NCI-H524 (cell line): ENCODE data around the gene KIZ.

Experiments used
- DNase-seq, 2 experiments: peaks; one replicate each; lab custom pipeline; 2025; lab: John Stamatoyannopoulos, UW

The KIZ gene

GRCh38 chr20:21266191-21266536 is 140.3 kb downstream of the KIZ start:
- DNase-seq, result no peak

DNA sequence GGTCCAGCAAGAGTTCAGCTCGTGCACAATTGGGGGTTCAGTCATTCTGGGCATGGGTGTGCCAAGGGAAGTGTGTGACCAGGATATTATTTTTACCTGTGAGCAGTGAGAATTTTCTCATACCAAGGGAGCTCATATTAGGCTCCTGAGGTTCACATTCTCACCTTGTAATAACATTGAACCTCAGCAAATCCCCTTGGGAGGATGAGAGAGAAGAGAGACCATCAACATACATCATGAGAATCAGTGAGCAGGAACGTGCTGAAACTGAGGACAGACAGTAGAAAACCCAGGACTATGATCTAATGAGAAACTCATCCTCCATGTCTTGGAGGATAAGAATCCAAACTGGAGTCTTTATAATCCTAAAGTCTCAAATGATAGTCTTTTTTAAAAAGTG is 143.9 kb downstream of the KIZ start:
- DNase-seq, result no peak

- no peak for DNase-seq
Observed at GRCh38 chr20:21270806-21271205, 144.9 kb downstream of the KIZ start.

- no peak for DNase-seq
Observed at GRCh38 chr20:21272279-21272678, 146.4 kb downstream of the KIZ start.

GRCh38 chr20:21272679-21273078 is 146.8 kb downstream of the KIZ start:
- no peak for DNase-seq

DNA sequence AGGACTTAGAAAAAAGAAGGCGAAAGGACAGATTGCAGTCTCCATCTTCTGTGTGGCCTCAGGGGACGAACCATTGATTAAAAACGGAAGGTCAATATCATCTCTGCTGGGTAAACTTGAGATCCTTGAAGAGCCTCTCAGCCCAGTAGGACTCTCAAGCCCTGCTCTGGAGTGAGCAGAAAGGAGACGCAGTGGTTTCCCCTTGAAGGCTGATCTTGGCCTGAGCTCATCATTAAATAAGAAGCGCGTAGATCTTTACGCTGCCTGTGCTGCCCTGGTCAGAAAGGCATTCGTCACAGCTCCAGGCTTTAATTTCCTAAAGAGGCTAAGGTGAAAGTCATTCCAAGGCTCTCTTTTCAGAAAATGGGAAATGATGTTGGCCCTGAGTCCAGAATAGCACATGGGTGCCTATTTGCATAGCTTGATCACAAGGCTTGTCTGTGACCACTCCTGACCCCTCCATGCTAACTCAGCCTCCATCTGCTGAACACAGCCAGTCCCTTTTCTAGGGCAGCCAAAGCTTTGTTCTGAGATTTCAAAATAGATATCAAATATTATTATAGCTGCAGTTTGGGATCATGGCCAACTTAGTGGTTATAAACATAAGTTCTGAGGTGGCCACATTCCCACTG is 148.0 kb downstream of the KIZ start:
- DNase-seq, result no peak

DNA sequence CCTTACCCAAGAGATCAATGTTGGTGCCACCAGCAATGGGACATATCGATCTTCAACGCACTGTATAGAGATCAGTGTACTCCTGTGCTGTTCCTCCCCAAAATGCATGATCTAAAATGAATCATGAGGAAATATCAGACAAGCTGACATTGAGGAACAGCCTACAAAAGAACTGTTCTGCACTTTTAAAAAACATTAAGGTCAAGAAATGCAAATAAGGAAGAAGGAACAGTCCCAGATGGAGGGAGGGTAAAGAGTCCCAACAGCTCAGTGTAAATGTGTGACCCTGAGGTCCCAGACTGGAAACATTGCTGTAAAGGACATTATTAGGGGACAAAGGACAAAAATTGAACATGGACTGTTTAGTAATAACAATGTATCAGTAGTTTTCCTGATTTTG is 152.9 kb downstream of the KIZ start:
- DNase-seq, result no peak

GRCh38 chr20:21279706-21280521 is 154.0 kb downstream of the KIZ start:
- no peak for DNase-seq

DNA sequence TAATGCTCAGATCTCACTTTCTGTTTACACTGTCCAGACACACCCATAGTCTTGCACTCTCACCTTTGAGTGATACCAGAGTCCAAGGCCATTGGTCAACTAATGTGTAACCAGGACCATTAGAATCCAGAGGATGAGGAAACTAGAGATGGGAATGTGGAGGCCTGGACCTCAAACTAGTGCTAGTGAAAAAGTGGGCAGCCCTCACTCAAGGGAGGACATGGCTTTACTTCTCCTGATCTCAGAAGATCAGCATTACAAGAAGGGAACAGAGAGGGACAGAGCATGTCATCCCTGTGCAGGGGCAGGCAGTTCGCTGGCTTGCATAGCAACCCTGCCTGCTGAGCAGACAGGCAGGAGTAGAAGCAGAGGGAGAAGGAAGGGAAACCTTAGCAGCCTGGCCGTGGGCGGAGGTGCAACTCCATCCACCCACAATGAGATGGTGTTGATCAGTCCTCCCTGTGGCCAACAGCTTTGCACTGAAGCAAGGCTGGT is 154.7 kb downstream of the KIZ start:
- no peak for DNase-seq

- no peak for DNase-seq
Observed at GRCh38 chr20:21286775-21287174, 160.9 kb downstream of the KIZ start.

DNA sequence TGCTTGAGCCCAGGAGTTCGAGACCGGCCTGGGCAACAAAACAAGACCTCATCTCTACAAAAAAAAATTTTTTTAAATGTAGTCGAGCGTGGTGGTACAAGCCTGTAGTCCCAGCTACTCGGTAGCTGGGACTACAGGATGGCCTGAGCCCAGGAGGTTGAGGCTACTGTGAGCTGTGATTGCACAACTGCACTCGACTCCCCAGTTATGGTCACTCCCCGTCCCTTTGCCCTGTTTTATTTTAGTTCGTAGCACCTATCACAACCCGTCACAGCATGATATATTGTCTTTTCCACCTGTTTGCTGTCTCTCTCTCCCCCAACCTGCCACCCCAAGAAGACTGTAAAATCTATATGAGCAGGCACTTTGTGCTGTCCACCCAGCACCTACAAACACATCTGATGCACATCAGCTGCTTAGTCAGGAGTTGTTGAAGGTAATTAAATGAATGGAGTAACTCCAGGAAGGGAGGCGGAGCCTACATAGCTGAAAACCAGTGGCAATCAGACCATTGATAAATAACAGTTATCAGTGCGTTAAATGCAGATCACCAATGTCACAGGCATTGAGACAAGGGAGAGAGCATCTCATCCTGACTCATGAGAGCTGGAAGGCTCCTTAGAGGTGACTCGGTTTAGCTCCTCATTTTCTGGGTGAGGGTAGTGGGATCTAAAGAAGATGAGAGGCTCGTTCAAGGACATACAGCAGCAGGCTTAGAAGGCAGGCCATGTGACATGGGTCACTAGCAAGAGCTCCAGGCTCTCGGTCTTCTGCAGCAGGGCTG is 162.9 kb downstream of the KIZ start:
- DNase-seq, result no peak

DNA sequence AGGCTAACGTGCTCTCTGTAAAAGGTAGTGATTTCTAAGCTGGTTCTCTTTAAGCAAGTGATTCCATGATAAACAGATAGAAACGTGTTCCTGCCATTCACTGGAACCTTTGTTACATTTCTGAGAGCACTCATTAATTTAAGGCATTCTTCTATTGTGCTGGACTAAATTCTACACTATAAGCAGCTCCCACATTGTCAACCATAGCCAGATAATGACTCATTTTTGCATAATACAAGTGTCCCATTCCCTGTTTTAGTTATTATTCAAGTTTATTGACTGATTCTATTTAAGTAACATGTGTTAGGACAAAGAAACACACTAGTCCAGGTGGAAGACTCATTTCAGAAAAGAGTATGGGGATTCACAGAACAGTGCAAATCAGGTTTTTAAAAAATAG is 163.8 kb downstream of the KIZ start:
- no peak for DNase-seq

GRCh38 chr20:21291026-21291425 is 165.1 kb downstream of the KIZ start:
- no peak for DNase-seq

DNA sequence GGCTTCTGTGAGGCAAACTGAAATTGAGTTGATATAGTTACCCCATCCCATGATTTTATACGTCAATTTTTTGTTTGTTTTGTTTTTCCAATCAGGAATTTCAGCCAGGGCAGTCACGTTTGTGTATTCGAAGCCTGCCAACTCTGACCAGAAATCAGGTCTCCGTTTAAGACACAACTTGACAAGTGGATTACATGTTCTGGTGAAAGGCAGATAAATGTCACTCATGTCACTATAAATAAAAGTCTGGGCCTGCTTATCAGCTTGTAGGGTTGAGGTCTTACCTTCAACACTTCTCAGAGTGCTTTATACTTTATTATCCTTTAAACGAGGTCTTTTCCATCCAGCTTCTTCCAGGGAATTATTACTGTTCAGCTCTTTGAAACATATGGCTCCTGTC is 168.9 kb downstream of the KIZ start:
- no peak for DNase-seq
